HG03103 (cell line): Measurements from ENCODE around the gene SKA3.

Source experiments
- ATAC-seq: cut with Tn5 transposase; IDR thresholded peaks from one replicate; pipeline ENCODE4 v1.9.1; 2021; ENCODE audit warnings: low read depth; ENCODE audit not compliant: unreplicated experiment

The SKA3 gene

GRCh38 chr13:21117104-21117809, 59.1 kb downstream of the SKA3 start:
- ATAC-seq = no peak

DNA sequence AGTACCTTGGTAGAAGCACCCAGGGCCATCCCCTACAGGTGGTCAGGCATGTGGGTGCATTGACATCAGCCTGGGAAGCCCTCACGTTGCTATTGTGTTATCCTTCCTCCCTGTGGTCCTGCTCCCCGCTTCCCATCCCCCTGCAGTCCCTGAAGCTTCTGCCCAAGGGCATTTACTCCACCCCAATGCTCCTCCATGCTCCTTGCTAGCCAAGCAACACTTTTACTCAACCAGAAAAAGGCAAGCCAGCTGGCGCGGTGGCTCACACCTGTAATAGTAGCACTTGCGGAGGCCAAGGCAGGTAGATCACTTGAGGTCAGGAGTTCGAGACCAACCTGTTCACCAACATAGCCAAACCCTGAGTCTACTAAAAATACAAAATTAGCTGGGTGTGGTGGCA, 60.2 kb downstream of the SKA3 start:
- ATAC-seq = no peak

- ATAC-seq = no peak
Measured at GRCh38 chr13:21115231-21115630, 61.1 kb downstream of the SKA3 start.

DNA sequence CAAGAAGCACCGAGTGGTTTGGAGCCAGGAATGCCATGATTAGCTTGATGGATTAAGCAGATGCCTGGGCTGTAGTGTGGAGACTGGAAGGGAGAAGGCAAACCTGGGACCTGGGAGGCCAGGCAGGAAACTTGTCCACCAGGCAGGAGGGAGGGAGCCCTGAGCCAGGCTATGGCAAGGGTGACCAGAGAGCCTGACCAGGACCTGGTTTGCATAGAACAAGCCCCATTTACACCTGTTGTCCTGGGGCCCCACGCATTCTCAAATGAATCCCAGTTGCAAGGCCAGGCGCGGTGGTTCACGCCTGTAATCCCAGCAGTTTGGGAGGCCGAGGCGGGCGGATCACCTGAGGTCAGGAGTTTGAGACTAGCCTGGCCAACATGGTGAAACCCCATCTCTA, 64.8 kb downstream of the SKA3 start:
- no peak for ATAC-seq

DNA sequence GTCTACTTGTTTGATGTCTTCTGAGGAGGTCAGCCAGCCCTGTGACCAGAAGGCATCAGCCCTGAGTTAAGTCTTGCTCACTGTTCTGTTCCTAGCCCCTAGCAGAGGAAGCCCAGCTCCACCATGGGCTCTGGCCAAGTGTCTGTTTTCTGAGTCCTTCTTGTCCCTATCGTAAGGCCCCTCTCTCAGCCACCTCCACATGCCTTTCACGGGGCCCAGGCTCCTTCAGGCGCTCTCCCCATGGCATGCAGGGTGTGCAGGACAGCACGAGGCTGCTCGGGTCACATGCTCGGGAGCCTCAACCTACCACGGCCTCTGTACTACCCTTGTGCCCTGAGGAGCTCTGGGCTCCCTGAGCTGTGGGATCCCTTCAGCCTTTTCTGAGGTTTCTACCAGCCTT, 67.2 kb downstream of the SKA3 start:
- ATAC-seq = no peak

GRCh38 chr13:21106089-21106488, 70.3 kb downstream of the SKA3 start:
- no peak for ATAC-seq

DNA sequence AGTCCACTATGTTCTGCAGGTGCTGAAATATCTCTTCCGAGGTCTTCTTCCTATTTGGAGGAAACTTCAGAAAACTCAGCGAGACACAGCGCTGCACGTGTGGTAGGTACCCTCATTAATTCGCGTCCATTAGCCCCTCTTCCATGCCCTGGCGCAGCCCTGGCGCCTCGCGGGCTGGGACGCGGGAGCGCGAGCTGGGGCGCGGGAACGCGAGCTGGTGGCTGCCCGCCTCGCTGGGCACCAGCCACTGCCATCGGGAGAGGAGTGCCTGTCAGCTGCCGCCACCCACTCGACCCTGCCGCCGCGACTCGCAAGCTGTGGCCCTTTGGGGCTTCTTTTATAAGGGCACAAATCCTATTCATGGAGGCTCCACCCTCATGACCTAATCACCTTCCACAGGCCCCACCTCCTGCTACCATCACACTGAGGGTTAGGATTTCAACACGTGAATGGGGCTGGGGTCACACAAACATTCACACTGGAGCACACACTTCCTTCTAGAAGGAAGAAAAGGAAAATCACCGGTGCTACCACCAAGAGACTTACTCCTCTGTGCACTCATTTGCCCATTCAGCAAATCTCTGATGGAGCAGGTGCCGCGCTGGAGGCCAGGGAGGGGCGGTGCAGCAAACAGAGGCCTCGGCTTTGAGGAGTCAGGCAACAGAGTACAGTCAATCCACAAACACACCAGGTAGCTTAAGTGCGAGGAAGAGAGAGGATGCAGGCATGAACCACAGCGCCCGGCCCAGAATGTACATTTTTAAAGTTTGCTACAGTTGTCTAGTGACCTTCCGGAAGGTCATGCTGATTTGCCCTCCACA, 71.9 kb downstream of the SKA3 start:
- ATAC-seq = no peak
